Lower leg skin (tissue), 3 donors: ENCODE data around the gene KLHL35.

Experiments
- CTCF ChIP-seq, 3 donors: fragments of 450-650 bp; IDR thresholded peaks; one replicate each; pipeline ENCODE4 v1.5.1; 2016; ENCODE audit warnings: antibody characterized with exemption in 3 of 3, mild to moderate bottlenecking in 3 of 3, moderate library complexity in 2 of 3
- POLR2A ChIP-seq, 2 donors: fragments of 450-650 bp; IDR thresholded peaks; one replicate each; pipeline ENCODE4 v1.6.1; 2016 to 2017; ENCODE audit warnings: antibody characterized with exemption in 2 of 2, mild to moderate bottlenecking in 1 of 2, moderate library complexity in 1 of 2

DNA sequence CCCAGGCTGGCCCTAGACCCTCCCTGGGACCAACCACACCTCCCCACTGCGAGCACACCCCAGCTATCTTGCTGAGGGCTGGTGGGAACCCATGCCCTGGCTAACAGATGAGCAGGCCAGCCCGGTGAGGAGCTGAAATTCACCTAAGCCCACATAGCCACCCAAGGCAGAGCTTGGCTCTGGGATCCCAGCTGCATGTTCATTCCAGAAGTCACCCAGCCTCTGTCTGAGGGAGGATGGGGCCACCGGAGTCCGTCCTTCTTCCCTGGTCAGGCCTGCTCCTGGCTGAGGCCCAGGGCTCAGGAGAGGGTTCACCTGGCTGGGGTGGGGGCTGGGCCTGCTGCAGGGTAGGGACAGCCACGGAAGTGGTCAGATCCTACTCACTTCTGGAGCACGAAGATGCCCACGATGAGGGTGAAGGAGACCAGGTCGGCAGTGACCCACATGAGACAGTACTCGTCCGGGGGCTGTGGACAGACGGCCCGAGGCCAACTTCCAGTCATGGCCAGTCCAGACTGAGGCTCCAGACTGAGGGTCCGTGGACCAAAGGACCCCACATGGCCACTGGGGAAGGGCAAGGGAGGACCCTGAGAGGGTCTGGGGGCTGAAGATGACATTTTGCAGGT is 6.6 kb upstream of the KLHL35 start:
- TF ChIP-seq POLR2A (IDR thresholded peaks at IDR 0.05) (no peak), CTCF (IDR thresholded peaks at IDR 0.05) (no peak)
